GM19035 (cell line): Measurements from ENCODE around the gene CKMT1B.
"Not testable (repeated sequence)": the region's sequence is repeated elsewhere in the genome, so short reads cannot be mapped to it uniquely, and the experiment has no call there.

Source experiments
- ATAC-seq: cut with Tn5 transposase; IDR thresholded peaks from one replicate; pipeline ENCODE4 v1.9.1; 2021; ENCODE audit not compliant: unreplicated experiment

The CKMT1B gene

DNA sequence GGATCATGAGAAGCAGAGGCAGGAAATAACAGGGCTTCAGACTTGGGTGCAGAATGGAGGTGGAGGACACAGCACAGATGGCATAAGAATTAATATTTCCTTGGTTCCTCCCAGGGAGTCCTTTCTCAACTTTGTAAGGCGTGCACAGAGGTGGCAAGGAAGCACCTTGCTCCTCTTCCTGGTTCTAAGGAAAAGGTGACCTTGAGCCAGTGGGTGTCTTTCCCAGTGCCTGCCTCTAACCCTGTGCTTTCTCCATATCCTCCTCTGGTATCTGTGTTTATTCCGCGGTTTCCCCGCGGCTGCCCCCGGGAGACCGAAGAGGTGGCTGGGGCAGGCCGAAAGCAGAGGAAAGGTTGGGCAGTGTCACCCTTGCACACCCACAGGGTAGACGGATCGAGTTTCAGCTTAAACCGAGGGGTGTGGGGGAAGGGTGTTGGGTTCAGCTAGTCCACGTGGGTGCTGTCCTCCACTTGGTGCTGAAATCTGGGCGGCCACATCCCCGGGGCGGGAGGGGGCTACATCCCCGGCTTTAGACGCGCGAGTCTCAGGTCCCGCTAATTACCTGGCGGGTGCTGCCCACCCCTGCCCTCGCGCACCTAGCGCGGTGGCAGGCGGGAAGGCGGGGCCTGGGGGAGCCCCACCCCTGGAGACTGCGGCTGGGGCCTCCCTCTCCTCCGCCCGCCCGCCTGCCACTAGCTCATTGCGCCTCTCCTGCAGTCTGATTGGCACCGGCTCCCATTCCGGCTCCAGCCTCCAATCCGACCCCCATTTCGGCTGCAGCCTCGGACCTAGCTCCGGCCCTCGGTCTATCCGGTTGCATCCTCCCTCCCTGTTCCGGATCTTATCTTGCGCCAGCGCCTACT lies at the start of gene CKMT1B:
Gene CKMT1B (plus strand): TSS at position 700 of the 863 bp plus-strand sequence. CDS start 192 bp downstream, outside the sequence.
- not testable (repeated sequence) for ATAC-seq

GRCh38 chr15:43544266-43544665 lies 49.6 kb upstream of the CKMT1B start:
- no peak for ATAC-seq

GRCh38 chr15:43545426-43545825 lies 48.4 kb upstream of the CKMT1B start:
- ATAC-seq: no peak

DNA sequence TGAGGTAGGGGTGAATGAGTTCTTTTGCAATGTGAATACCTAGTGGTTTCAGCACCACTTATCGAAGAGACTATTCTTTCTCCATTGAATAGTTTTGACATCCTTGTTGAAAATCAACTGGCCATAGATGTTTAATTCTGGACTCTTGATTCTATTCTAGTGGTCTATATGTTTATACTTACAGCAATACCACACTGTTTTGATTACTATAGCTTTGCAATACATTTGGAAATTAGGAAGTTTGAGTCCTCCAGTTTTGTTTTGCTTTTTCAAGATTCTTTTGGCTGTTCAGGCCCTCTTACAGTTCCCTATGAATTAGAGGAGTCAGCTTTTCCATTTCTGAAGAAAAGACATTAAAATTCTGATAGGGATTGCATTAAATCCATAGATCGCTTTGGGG lies 46.3 kb upstream of the CKMT1B start:
- ATAC-seq: no peak

GRCh38 chr15:43550527-43551363 lies 43.1 kb upstream of the CKMT1B start:
- no peak for ATAC-seq

DNA sequence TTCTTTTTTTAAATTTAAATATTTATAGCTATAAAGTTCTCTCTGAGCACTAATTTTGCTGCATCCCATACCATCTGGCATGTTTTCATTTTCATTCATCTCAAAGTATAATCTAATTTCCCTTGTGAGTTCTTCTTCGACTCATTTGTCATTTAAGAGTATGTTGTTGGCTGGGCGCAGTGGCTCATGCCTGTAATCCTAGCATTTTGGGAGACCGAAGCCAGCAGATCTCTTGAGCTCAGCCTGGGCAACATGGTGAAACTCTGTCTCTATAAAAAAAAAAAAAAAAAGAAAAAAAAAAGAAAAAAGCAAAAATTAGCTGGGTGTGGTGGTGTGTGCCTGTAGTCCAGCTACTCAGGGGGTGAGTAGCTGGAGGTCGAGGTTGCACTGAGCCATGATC lies 41.6 kb upstream of the CKMT1B start:
- no peak for ATAC-seq

GRCh38 chr15:43552986-43553385 lies 40.8 kb upstream of the CKMT1B start:
- no peak for ATAC-seq

GRCh38 chr15:43562753-43563152 lies 31.1 kb upstream of the CKMT1B start:
- ATAC-seq: not testable (repeated sequence)

DNA sequence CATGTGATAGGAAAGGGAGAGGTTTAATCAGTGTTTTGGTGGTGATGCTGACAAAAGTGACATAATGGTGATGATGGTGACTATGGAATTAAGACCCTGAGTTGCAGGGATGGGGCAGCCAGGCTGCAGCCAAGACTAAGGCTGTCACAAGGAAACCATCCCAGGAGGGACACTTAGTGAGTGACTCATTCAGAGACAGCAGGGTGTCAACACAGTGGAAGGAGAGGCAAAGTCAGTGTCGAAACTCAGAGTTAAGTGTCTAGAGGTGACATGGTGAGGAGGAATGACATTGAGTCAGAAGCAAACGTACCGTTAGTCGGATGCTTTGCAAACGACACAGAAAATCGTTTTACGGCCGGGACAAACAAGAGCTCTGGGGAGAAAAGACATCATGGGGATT lies 30.0 kb upstream of the CKMT1B start:
- ATAC-seq: not testable (repeated sequence)

DNA sequence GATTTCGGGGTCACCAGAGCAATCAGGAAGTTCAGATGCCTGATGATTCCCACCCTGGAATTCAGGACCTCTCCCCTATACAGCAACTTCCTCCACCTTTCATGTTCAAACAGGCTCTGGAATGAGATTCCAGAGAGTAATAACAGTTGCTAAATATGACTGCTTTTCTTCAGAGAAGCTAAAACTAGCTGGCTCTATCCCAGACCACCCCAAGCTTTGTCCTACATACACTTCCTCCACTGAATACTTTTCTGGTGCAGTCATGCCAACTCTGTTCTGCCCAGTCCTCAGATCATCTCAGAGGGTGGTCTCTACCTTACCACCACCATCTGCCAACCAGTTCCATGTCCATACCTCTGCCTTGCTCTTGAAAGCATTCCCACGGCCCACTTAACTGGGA lies 27.2 kb upstream of the CKMT1B start:
- not testable (repeated sequence) for ATAC-seq

GRCh38 chr15:43574607-43575006 lies 19.2 kb upstream of the CKMT1B start:
- ATAC-seq: not testable (repeated sequence)

DNA sequence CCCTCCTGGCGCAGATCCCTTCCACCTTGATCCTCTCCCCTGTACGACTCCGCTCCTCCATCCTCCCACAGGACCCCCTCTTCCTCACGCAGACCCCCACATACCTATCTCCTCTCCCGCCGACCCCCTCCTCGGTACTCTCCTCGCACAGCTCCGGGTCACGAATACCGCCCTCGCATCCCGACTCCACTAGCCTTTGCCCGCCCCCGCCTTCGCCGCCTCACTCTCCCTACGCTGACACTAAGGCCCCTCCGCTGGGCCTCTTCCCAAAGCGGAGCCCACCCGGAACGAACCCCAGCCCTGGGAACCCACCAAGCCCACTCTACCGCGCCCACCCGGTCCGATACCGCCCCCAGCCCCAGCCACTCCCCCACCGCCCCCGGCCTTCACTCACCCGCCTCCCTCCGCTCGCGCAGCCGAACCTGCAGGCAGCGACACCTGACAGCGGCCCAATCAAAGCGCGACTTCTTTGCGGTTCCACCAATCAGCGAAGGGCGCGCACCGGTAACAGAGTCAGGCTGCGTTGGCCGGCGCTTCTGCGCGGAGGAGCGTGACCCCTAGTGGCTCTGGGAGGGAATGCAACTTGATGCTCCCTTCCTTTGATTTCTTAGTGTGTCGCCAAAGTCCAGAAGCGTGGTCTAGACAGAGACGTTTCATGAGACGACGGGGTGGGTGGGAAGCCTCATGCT lies 3.9 kb upstream of the CKMT1B start, which contains the start of gene PPIP5K1:
Gene PPIP5K1 (minus strand): TSS at position 431 of the 689 bp plus-strand sequence. CDS start 5,704 bp downstream, outside the sequence.
- peak; percentile 99 for ATAC-seq

GRCh38 chr15:43592841-43593240 lies 986 bp upstream of the CKMT1B start:
- ATAC-seq: not testable (repeated sequence)

DNA sequence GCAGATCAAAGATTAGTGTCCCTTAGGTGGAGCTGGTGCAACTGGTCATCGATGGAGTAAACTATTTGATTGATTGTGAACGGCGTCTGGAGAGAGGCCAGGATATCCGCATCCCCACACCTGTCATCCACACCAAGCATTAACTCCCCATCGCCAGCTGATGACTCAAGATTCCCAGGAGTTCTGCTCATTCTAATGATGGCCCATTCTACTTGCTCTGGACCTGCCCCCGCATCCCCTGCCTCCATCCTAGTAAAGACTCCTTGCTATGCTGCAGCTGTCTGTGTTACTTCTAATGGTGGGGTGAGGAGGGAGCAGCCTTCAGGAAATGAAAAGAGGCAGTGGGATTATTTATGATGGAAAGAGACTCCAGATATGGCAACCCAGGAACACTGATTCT lies 5.3 kb downstream of the CKMT1B start:
- ATAC-seq: not testable (repeated sequence)

GRCh38 chr15:43600200-43600599 lies 6.4 kb downstream of the CKMT1B start:
- ATAC-seq: not testable (repeated sequence)

DNA sequence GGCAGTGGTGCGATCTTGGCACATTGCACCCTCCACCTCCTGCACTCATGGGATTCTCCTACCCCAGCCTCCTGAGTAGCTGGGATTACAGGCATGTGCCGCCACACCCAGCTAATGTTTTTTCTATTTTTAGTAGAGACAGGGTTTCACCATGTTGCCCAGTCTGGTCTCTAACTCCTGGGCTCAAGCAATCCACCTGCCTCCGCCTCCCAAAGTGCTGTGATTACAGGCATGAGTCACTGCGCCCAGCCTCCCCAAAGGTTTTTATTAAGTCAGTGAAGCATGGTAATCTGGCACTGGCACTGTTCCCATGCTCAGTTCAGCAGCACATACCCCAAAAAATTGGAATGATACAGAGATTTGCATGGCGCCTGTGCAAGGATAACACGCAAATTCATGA lies 8.4 kb downstream of the CKMT1B start:
- not testable (repeated sequence) for ATAC-seq

DNA sequence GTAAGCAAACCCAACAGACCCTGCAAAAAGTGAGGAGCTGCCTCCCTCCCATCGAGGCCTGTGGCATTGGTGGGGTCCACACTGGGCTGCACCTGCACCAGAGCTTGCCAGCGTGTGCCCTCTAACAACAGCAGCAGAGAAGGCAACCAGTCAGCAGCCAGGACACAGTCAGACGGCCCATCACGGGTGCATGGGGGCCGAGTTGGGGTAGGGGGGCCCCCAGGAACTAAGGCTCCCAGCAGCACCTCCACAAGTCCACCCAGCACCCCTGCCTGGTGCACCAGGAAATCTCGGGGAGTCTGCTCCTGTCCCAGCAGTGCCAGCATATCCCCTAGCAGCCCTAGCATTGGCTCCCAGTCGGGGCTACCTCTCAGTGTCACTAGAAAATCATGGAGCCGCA lies 23.9 kb downstream of the CKMT1B start:
- ATAC-seq: not testable (repeated sequence)

- not testable (repeated sequence) for ATAC-seq
These were observed 24.9 kb downstream of the CKMT1B start, which contains the start of gene STRC for GRCh38 chr15:43618700-43619099. Gene STRC (minus strand): TSS chr15:43618800. CDS start chr15:43618722, 78 bp downstream.

- ATAC-seq: not testable (repeated sequence)
These were observed 28.4 kb downstream of the CKMT1B start for GRCh38 chr15:43622068-43622799.

GRCh38 chr15:43625106-43625505 lies 31.3 kb downstream of the CKMT1B start:
- ATAC-seq: no peak
